ENCODE data around the gene CCDC50. TPM values are rescaled to one million over a fixed set of nuclear protein-coding genes. Genes with fewer than 3 reads are reported as not detected.

CCDC50 gene, protein sequence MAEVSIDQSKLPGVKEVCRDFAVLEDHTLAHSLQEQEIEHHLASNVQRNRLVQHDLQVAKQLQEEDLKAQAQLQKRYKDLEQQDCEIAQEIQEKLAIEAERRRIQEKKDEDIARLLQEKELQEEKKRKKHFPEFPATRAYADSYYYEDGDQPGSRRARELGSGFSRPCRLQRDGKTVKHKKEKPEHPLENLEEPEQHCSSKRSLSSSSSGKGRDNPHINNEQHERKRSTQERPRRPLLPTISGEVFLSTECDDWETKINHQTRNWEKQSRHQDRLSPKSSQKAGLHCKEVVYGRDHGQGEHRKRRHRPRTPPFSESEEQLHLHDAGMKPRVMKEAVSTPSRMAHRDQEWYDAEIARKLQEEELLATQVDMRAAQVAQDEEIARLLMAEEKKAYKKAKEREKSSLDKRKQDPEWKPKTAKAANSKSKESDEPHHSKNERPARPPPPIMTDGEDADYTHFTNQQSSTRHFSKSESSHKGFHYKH
- 132 and 216 TPM in 2 replicates for total RNA-seq

DNA sequence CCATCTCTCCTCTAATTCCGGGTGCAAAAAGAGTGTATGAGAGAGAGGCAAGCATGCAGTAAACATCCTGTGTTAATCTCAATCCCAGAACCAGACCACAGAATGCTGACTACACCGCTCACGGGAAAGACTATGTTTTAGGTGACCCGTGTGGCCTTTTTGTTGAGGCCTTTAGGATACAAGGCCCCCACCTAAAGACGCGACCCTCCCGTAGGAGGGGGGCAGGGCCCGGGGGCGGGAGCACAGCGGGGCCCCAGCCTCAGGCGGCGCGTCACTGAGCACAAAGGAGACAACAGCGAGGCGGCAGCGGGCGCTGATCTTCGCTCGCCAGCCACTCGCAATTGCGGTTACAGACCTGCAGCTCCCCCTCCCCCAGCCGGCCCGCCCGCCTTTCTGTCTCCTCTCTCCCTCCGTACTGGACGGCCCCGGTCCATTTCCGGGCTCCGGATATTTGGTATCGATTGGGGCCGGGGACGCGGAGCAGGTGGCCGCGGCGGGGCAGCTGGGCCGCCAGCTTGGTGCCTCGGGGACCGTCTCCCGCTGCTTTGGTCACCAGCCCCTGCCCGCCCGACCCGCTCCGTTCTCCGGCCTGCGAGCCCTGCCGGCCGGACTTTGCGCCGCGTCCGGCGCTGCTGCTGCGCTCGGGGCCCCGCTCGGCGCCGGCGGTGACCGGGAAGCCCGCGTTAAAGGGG, at the start of gene CCDC50:
CCDC50 (plus strand) TSS at position 433 of the 692 bp plus-strand sequence. CDS start 281 bp downstream, outside the sequence.

DNA sequence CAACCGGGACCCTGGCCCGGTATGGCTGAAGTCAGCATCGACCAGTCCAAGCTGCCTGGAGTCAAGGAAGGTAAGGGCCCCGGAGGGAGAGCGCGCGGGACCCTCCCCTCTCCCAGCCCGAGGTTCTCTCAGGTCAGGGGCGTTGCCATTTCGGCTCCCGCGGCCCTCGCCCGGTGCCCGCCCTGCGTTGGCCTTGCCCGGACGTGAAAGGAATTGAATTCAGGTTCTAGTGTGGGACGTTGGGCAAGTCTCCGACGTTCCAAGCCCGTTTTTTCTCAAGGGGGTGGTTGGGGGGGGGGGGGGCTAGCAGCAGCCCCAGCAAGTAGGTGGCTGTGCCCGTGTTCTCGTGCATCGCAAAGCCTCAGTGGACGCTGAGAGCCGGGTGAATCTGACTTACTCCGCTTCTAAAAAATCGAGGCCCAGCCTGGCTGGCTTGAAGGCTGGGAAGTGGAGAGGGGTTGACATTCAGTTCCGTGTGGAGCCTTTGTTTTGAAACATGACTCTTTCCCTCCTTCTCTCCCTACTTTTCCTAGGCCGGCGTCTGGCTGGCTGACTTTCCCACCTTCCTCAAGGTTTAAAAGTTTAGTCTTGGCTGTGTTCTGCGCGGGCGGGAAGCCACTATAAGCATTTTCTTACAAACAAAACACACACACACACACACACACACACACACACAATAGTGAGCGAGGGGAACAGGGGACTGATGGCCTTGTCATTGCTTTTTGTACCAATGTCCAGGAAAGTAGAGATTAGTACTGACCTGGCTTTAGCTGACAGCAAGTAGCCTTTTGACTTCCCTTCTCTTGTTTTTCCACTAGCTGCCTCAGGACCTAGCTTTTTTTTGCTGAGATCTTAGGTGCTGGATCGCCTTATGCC, 698 bp downstream of the CCDC50 start, which contains the start of gene UTS2B:
UTS2B (minus strand) TSS at position 873 of the 876 bp plus-strand sequence. CDS start 48,337 bp downstream, outside the sequence.

Other genes with a start within 250 kb of the CCDC50 start
- gene OSTN, start 130.2 kb upstream of the CCDC50 start, total RNA-seq, result not detected in 2 replicates
- gene UTS2B, start 1.1 kb downstream of the CCDC50 start, total RNA-seq, result 0.33 and 0.38 TPM in 2 replicates
- not detected in 2 replicates for gene PYDC2, start 131.8 kb downstream of the CCDC50 start, total RNA-seq

All from vein endothelial cell (primary cell).